H1 (cell line): ENCODE measurements around the gene TTLL5. TPM values are rescaled to one million over a fixed set of nuclear protein-coding genes. Genes with fewer than 3 reads are reported as not detected.

Source experiments
- CTCF ChIA-PET: fragments of 300-600 bp; sonication (Branson Sonifier 250); formaldehyde crosslinking; loops from one replicate; lab custom pipeline; 2021; ENCODE audit not compliant: partially characterized antibody; lab: Charles Lee
- POLR2A ChIA-PET: fragments of 300-600 bp; sonication (Branson Sonifier 250); formaldehyde crosslinking; loops from one replicate; lab custom pipeline; 2021; ENCODE audit warnings: inconsistent platforms; ENCODE audit not compliant: partially characterized antibody; lab: Charles Lee
- DNase-seq, 2 experiments: peaks; one replicate each; pipeline versions ENCODE4 v3.0.0 to v3.0.0-alpha.2; 2010 to 2022; ENCODE audit warnings: low spot score in 2 of 2, low read depth in 1 of 2, mixed read lengths in 1 of 2
- FAIRE-seq: peaks from 2 replicates; lab custom pipeline; 2011; peaks lifted over from hg19 to GRCh38; lab: Jason Lieb, UNC
- H2AFZ ChIP-seq: 2 replicates; pipeline ENCODE4 v1.8.1; 2012; ENCODE audit warnings: low read length, inconsistent platforms
- H2AK5ac ChIP-seq: 2 replicates; pipeline ENCODE4 v1.6.1; 2013; ENCODE audit warnings: low read depth, low read length
- H2BK120ac ChIP-seq: replicated peaks from 2 replicates; pipeline ENCODE3; 2013; ENCODE audit warnings: low read depth, low read length, inconsistent platforms
- H2BK12ac ChIP-seq: 2 replicates; pipeline ENCODE4 v1.6.1; 2013; ENCODE audit warnings: low read depth, low read length
- H2BK15ac ChIP-seq: 2 replicates; pipeline ENCODE4 v1.6.1; 2013; ENCODE audit warnings: low read length
- H2BK20ac ChIP-seq: 2 replicates; pipeline ENCODE4 v1.6.1; 2013; ENCODE audit warnings: low read length
- H2BK5ac ChIP-seq: 2 replicates; pipeline ENCODE4 v1.6.1; 2013; ENCODE audit warnings: low read depth, low read length
- H3K14ac ChIP-seq: 2 replicates; pipeline ENCODE4 v1.6.1; 2013; ENCODE audit warnings: inconsistent platforms; ENCODE audit not compliant: insufficient read length
- H3K18ac ChIP-seq: 2 replicates; pipeline ENCODE4 v1.6.1; 2013; ENCODE audit warnings: low read length; ENCODE audit errors: extremely low read depth
- H3K23ac ChIP-seq: 2 replicates; pipeline ENCODE4 v1.6.1; 2013; ENCODE audit warnings: inconsistent platforms; ENCODE audit not compliant: insufficient read length
- H3K23me2 ChIP-seq: 2 replicates; pipeline ENCODE4 v1.6.1; 2013; ENCODE audit warnings: low read depth, low read length
- H3K27ac ChIP-seq: 2 replicates; pipeline ENCODE4 v1.6.1; 2011; ENCODE audit warnings: low read depth, low read length, inconsistent platforms
- H3K27me3 ChIP-seq, 4 experiments: replicated peaks in 1 of 4; 1 replicate in 1 of 4; 2 replicates in 3 of 4; pipeline versions ENCODE4 v1.6.1 to v1.8.1; 2011 to 2013; ENCODE audit warnings: low read length in 3 of 4, mild to moderate bottlenecking in 3 of 4, inconsistent platforms in 2 of 4, mixed read lengths in 2 of 4, moderate library complexity in 1 of 4; ENCODE audit not compliant: control insufficient read depth in 3 of 4, insufficient read depth in 3 of 4; ENCODE audit errors: extremely low read depth in 1 of 4
- H3K36me3 ChIP-seq, 4 experiments: 2 replicates each; pipeline versions ENCODE4 v1.6.1 to v1.8.1; 2011 to 2013; ENCODE audit warnings: mild to moderate bottlenecking in 4 of 4, low read length in 3 of 4, moderate library complexity in 2 of 4, control low read depth in 1 of 4, inconsistent platforms in 1 of 4; ENCODE audit not compliant: insufficient read depth in 4 of 4, control insufficient read depth in 2 of 4
- H3K4ac ChIP-seq: replicated peaks from 2 replicates; pipeline ENCODE3; 2013; ENCODE audit warnings: low read length, low read depth, mixed read lengths, inconsistent platforms; ENCODE audit not compliant: insufficient read length
- H3K4me1 ChIP-seq, 4 experiments: replicated peaks in 1 of 4; 1 replicate in 1 of 4; 2 replicates in 3 of 4; pipeline versions ENCODE4 v1.6.1 to v1.8.1; 2011 to 2013; ENCODE audit warnings: low read length in 3 of 4, inconsistent platforms in 2 of 4, mixed read lengths in 1 of 4; ENCODE audit not compliant: insufficient read depth in 4 of 4, control insufficient read depth in 3 of 4
- H3K4me2 ChIP-seq, 2 experiments: 2 replicates each; pipeline versions ENCODE4 v1.6.1 to v1.8.1; 2011 to 2013; ENCODE audit warnings: low read depth in 2 of 2, low read length in 2 of 2, control low read depth in 1 of 2, inconsistent platforms in 1 of 2, mild to moderate bottlenecking in 1 of 2; ENCODE audit not compliant: insufficient read depth in 1 of 2
- H3K4me3 ChIP-seq, 4 experiments: fragments of 200-600, 300-600 bp in 1 of 4; sonication (generic), shearing (Covaris generic), sonication (Bioruptor Twin) in 1 of 4; 2 replicates each; pipeline versions ENCODE4 v1.5.1 to v1.8.1; 2011 to 2016; ENCODE audit warnings: low read length in 4 of 4, low read depth in 3 of 4, control low read depth in 2 of 4, inconsistent platforms in 2 of 4, mild to moderate bottlenecking in 2 of 4, mixed read lengths in 1 of 4, moderate library complexity in 1 of 4; ENCODE audit not compliant: insufficient read depth in 2 of 4; ENCODE audit errors: extremely low read depth in 1 of 4
- H3K56ac ChIP-seq: replicated peaks from 2 replicates; pipeline ENCODE3; 2013; ENCODE audit warnings: low read depth, mild to moderate bottlenecking, mixed read lengths, low read length, inconsistent platforms; ENCODE audit not compliant: insufficient read length
- H3K79me1 ChIP-seq: 2 replicates; pipeline ENCODE4 v1.6.1; 2013; ENCODE audit warnings: low read depth, low read length, control low read depth
- H3K79me2 ChIP-seq, 2 experiments: 2 replicates each; pipeline versions ENCODE4 v1.6.1 to v1.8.1; 2012 to 2013; ENCODE audit warnings: low read length in 2 of 2, mild to moderate bottlenecking in 2 of 2, inconsistent platforms in 1 of 2; ENCODE audit not compliant: insufficient read depth in 2 of 2, control insufficient read depth in 1 of 2
- H3K9ac ChIP-seq, 4 experiments: replicated peaks in 1 of 4; 1 replicate in 1 of 4; 2 replicates in 3 of 4; pipeline versions ENCODE4 v1.6.1 to v1.8.1; 2011 to 2013; ENCODE audit warnings: low read depth in 3 of 4, low read length in 3 of 4, control low read depth in 2 of 4, mild to moderate bottlenecking in 2 of 4, moderate library complexity in 2 of 4, inconsistent platforms in 1 of 4; ENCODE audit errors: extremely low read depth in 1 of 4
- H3K9me3 ChIP-seq, 2 experiments: 2 replicates each; pipeline versions ENCODE4 v1.6.1 to v1.8.1; 2012 to 2013; ENCODE audit warnings: mild to moderate bottlenecking in 2 of 2, moderate library complexity in 2 of 2, control low read depth in 1 of 2, inconsistent platforms in 1 of 2, low read depth in 1 of 2, low read length in 1 of 2, mixed read lengths in 1 of 2; ENCODE audit not compliant: insufficient read depth in 2 of 2
- H4K20me1 ChIP-seq, 2 experiments: replicated peaks in 1 of 2; 2 replicates each; pipeline versions ENCODE3 to v1.8.1; 2011 to 2013; ENCODE audit warnings: inconsistent platforms in 2 of 2, low read length in 2 of 2, mild to moderate bottlenecking in 1 of 2; ENCODE audit not compliant: insufficient read depth in 2 of 2, control insufficient read depth in 1 of 2
- H4K5ac ChIP-seq: 2 replicates; pipeline ENCODE4 v1.6.1; 2013; ENCODE audit warnings: low read length, low read depth, mixed read lengths, inconsistent platforms; ENCODE audit not compliant: insufficient read length
- H4K8ac ChIP-seq: 2 replicates; pipeline ENCODE4 v1.8.0; 2013; ENCODE audit warnings: mild to moderate bottlenecking, moderate library complexity, low read length, inconsistent platforms; ENCODE audit not compliant: insufficient read depth; ENCODE audit errors: extremely low read depth
- H4K91ac ChIP-seq: replicated peaks from 2 replicates; pipeline ENCODE3; 2013; ENCODE audit warnings: low read length, mixed read lengths, inconsistent platforms; ENCODE audit not compliant: insufficient read length
- CBX8 ChIP-seq: fragments of 300-800, 300-1000 bp; sonication (generic); IDR thresholded peaks from 2 replicates; pipeline ENCODE4 v1.7.1; 2016; ENCODE audit warnings: low read depth, low read length, borderline replicate concordance
- CHD1 ChIP-seq: IDR thresholded peaks from 2 replicates; pipeline ENCODE4 v1.6.1; 2012; ENCODE audit warnings: low read depth, low read length, improper control_type of control experiment
- EZH2 ChIP-seq: fragments of 200-600 bp; sonication (generic); IDR thresholded peaks from 2 replicates; pipeline ENCODE4 v1.7.1; 2012; ENCODE audit warnings: low read depth, mild to moderate bottlenecking, moderate library complexity, low read length, inconsistent platforms; ENCODE audit not compliant: severe bottlenecking
- KDM4A ChIP-seq: IDR thresholded peaks from one replicate; pipeline ENCODE4 v1.7.1; 2012; ENCODE audit warnings: low read depth, mild to moderate bottlenecking, moderate library complexity, low read length, inconsistent platforms; ENCODE audit not compliant: severe bottlenecking
- RBBP5 ChIP-seq: IDR thresholded peaks from 2 replicates; pipeline ENCODE4 v1.7.1; 2012; ENCODE audit warnings: low read depth, mild to moderate bottlenecking, inconsistent platforms, low read length, moderate library complexity, borderline replicate concordance
- RFX5 ChIP-seq: IDR thresholded peaks from 2 replicates; pipeline ENCODE4 v1.6.1; 2011; ENCODE audit warnings: low read depth, low read length, improper control_type of control experiment, borderline replicate concordance
- RNF2 ChIP-seq: fragments of 200-900, 300-1000 bp; sonication (generic); IDR thresholded peaks from 2 replicates; pipeline ENCODE4 v1.7.1; 2016; ENCODE audit warnings: borderline replicate concordance, low read depth, mild to moderate bottlenecking, antibody characterized with exemption, low read length; ENCODE audit not compliant: poor library complexity, severe bottlenecking; ENCODE audit errors: missing control alignments
- SRF ChIP-seq: IDR thresholded peaks from 2 replicates; pipeline ENCODE4 v1.6.1; 2011; ENCODE audit warnings: mild to moderate bottlenecking, low read depth, low read length, moderate library complexity
- TAF1 ChIP-seq: IDR thresholded peaks from 2 replicates; pipeline ENCODE4 v1.6.1; 2011; ENCODE audit warnings: mild to moderate bottlenecking, low read depth, low read length
- USF2 ChIP-seq: IDR thresholded peaks from 2 replicates; pipeline ENCODE4 v1.6.1; 2011; ENCODE audit warnings: low read length, improper control_type of control experiment
- WGBS, 2 experiments: shearing (Covaris generic) in 1 of 2; methylation state at CpG; one replicate each; pipeline versions ENCODE4 v1.1.6 to v1.1.7; 2013 to 2015; ENCODE audit warnings: low lambda C conversion rate in 2 of 2, mixed read lengths in 2 of 2, inconsistent platforms in 1 of 2, low coverage in 1 of 2, missing lambda C conversion rate in 1 of 2; ENCODE audit not compliant: insufficient replicate concordance in 2 of 2, insufficient coverage in 1 of 2, insufficient read length in 1 of 2; ENCODE audit errors: extremely low coverage in 1 of 2, missing lambda C conversion rate in 1 of 2; 5-methylcytosine and 5-hydroxymethylcytosine counted together
- polyA plus RNA-seq, 7 experiments: library from polyadenylated mRNA; depleted of rRNA in 3 of 7; stranded (reverse) in 5 of 7; unstranded in 2 of 7; fragments of >200 nt in 5 of 7; fragments of 200-250 nt in 2 of 7; gene quantifications; 1 replicate in 5 of 7; 2 replicates in 1 of 7; 4 replicates in 1 of 7; pipeline versions ENCODE4 v1.2.1 to v1.2.3, GENCODE V29; 2011 to 2013; ENCODE audit warnings: missing spikeins in 2 of 7, mixed read lengths in 2 of 7
- total RNA-seq: library from RNA; stranded (reverse); fragmentation: NEBNext Ultra II Directional; extraction: Animal tissue kit (Norgen Biotek cat#: 25700); gene quantifications from 2 replicates; pipeline ENCODE4 v1.2.1, GENCODE V29; 2021

TTLL5 gene
- total and polyA plus RNA-seq, 2 of the 8 experiments (the other 6 are each of a cell fraction or from before 2014, with no cell fraction given): 16.1 to 45.9 TPM

- FAIRE-seq (no peak), DNase-seq (no peak)
- Histone ChIP-seq H3K36me3 (peaks cover 0 to 14% (median 3%) of the 10 kb centered on the region in 4 experiments; a peak in 4 of 8 replicates), H3K23ac (no peak overlapping the region), H2BK12ac (no peak overlapping the region), H4K5ac (no peak overlapping the region), H4K8ac (no peak overlapping the region), H2AK5ac (no peak overlapping the region), H3K27me3 (no peaks in the 10 kb centered on the region), H2BK20ac (no peak overlapping the region), H3K23me2 (no peaks in the 10 kb centered on the region), H3K14ac (no peak overlapping the region), H3K4ac (no peak overlapping the region), H3K79me1 (no peaks in the 10 kb centered on the region), H3K27ac (no peak overlapping the region), H2BK15ac (no peak overlapping the region), H3K9ac (no peak overlapping the region), H3K4me1 (no peaks in the 10 kb centered on the region), H3K9me3 (no peaks in the 10 kb centered on the region), H2AFZ (no peak overlapping the region), H3K4me2 (no peak overlapping the region), H3K4me3 (no peak overlapping the region), H4K91ac (no peak overlapping the region), H3K79me2 (no peaks in the 10 kb centered on the region), H3K18ac (no peak overlapping the region), H2BK5ac (no peak overlapping the region), H4K20me1 (no peaks in the 10 kb centered on the region), H3K56ac (no peak overlapping the region), H2BK120ac (no peak overlapping the region)
- ChIA-PET CTCF (no interaction called here), POLR2A (no interaction called here)
- TF ChIP-seq TAF1: no peak
- no peak for TF ChIP-seq CBX8
- TF ChIP-seq USF2: no peak
- TF ChIP-seq KDM4A: no peak
- TF ChIP-seq SRF: no peak
- TF ChIP-seq RBBP5: no peak
- no peak for TF ChIP-seq RNF2
- no peak for TF ChIP-seq EZH2
- no peak for TF ChIP-seq RFX5
- TF ChIP-seq CHD1: no peak
- WGBS, 2 experiments: 70% methylated on average over 4 of the region's 4 CpGs; no CpG with 5 or more reads in 1 of the 2 experiments
These were observed 17.1 kb upstream of the TTLL5 start for GRCh38 chr14:75643985-75644384.
